ENCODE measurements around the gene KDELR3. TPM values are rescaled to one million over a fixed set of nuclear protein-coding genes. Genes with fewer than 3 reads are reported as not detected.

KDELR3 gene
- total and polyA plus RNA-seq, 7 donors: 0.53 to 1.9 (median 0.95) TPM

GRCh38 chr22:38426628-38427027 is 41.3 kb upstream of the KDELR3 start:
- 73 to 77% (median 74%) methylated on average over 17 of the region's 17 CpGs for WGBS, 3 donors
- DNase-seq (no peak), ATAC-seq (no peak)
- no peak for TF ChIP-seq CTCF (IDR thresholded peaks at IDR 0.05)
- H3K27me3 ChIP-seq (ENCODE audit: insufficient read depth in 3 of 3, low read length in 2 of 3): no peaks in the 10 kb centered on the region
- H3K36me3 ChIP-seq (ENCODE audit: insufficient read depth in 1 of 2, low read depth in 1 of 2): no peaks in the 10 kb centered on the region
- no peaks in the 10 kb centered on the region for H3K4me1 ChIP-seq
- no peaks in the 10 kb centered on the region for H3K9me3 ChIP-seq
- intact Hi-C loops (cut with DNase I): no loop called here
- H3K4me3 ChIP-seq: no peak overlapping the region
- H3K27ac ChIP-seq: no peak overlapping the region

GRCh38 chr22:38427465-38427864 is 40.4 kb upstream of the KDELR3 start:
- Histone ChIP-seq H3K36me3 (ENCODE audit: insufficient read depth in 1 of 2, low read depth in 1 of 2) (no peaks in the 10 kb centered on the region), H3K4me1 (no peaks in the 10 kb centered on the region), H3K27ac (no peak overlapping the region), H3K4me3 (no peak overlapping the region), H3K27me3 (ENCODE audit: insufficient read depth in 3 of 3, low read length in 2 of 3) (no peaks in the 10 kb centered on the region), H3K9me3 (no peaks in the 10 kb centered on the region)
- WGBS, 3 donors: 96 to 97% (median 97%) methylated on average over 36 of the region's 36 CpGs
- intact Hi-C loops (cut with DNase I): no loop called here
- no peak for TF ChIP-seq CTCF (IDR thresholded peaks at IDR 0.05)
- DNase-seq (no peak), ATAC-seq (no peak)

GRCh38 chr22:38427940-38428339 is 40.0 kb upstream of the KDELR3 start:
- ATAC-seq (no peak), DNase-seq (no peak)
- WGBS, 3 donors: 95 to 97% (median 96%) methylated on average over 31 of the region's 31 CpGs
- no peaks in the 10 kb centered on the region for H3K4me1 ChIP-seq
- H3K4me3 ChIP-seq: no peak overlapping the region
- no peaks in the 10 kb centered on the region for H3K9me3 ChIP-seq
- intact Hi-C loops (cut with DNase I): no loop called here
- H3K36me3 ChIP-seq (ENCODE audit: insufficient read depth in 1 of 2, low read depth in 1 of 2): no peaks in the 10 kb centered on the region
- no peak for TF ChIP-seq CTCF (IDR thresholded peaks at IDR 0.05)
- H3K27ac ChIP-seq: no peak overlapping the region
- H3K27me3 ChIP-seq (ENCODE audit: insufficient read depth in 3 of 3, low read length in 2 of 3): no peaks in the 10 kb centered on the region

DNA sequence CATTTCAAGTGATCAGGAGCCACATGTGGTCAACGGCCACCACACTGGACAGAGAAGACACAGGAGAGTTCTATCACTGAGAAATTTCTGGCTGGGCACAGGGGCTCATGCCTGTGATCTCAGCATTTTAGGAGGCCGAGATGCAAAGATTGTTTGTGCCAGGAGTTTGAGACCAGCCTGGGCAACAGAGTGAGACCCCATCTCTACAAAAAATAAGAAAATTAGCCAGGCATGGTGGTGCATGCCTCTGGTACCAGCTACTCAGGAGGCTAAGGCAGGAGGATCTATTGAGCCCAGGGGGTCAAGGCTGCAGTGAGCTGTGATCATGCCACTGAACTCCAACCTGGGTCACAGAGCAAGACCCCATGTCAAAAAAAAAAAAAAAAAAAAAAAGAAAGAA is 39.2 kb upstream of the KDELR3 start:
- intact Hi-C loops (cut with DNase I): no loop called here
- no peaks in the 10 kb centered on the region for H3K36me3 ChIP-seq (ENCODE audit: insufficient read depth in 1 of 2, low read depth in 1 of 2)
- TF ChIP-seq CTCF (IDR thresholded peaks at IDR 0.05): no peak
- H3K27me3 ChIP-seq (ENCODE audit: insufficient read depth in 3 of 3, low read length in 2 of 3): no peaks in the 10 kb centered on the region
- no peaks in the 10 kb centered on the region for H3K4me1 ChIP-seq
- no peak for ATAC-seq
- no peak overlapping the region for H3K4me3 ChIP-seq
- DNase-seq: no peak
- 75 to 84% (median 81%) methylated on average over 2 of the region's 2 CpGs for WGBS, 3 donors
- no peak overlapping the region for H3K27ac ChIP-seq
- H3K9me3 ChIP-seq: no peaks in the 10 kb centered on the region

DNA sequence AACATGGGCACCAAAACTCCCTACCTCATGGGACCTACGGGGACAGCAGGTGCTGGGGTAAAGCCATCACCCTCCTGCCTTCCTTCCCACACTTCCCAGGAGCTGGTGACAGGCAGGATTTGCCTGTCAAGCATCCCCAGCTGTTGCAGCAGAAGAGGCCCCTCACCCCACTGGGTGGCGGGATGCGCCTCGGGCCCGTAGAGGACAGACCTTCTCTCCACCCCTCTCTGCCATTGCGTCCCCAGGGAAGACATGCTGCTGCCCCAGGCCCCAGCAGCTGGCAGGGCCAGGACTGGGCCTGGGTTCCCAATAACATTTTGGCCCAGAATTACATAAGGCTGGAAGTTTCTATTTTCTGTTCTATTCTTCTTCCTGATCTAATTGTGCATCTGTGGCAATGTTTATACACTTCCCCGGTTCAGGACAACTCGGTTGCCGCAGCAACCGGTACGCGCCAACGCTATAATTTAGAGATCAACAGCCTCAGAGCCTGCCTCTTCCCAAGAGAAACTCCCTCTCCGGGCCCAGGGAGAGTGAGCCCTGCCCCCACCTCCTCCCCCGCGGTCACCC is 38.3 kb upstream of the KDELR3 start:
- H3K4me1 ChIP-seq: no peaks in the 10 kb centered on the region
- WGBS, 3 donors: 34 to 45% (median 38%) methylated on average over 16 of the region's 16 CpGs
- ATAC-seq: no peak
- no peak overlapping the region for H3K4me3 ChIP-seq
- no peaks in the 10 kb centered on the region for H3K36me3 ChIP-seq (ENCODE audit: insufficient read depth in 1 of 2, low read depth in 1 of 2)
- no peak for TF ChIP-seq CTCF (IDR thresholded peaks at IDR 0.05)
- no peak for DNase-seq
- no peak overlapping the region for H3K27ac ChIP-seq
- intact Hi-C loops (cut with DNase I): no loop called here
- no peaks in the 10 kb centered on the region for H3K9me3 ChIP-seq
- no peaks in the 10 kb centered on the region for H3K27me3 ChIP-seq (ENCODE audit: insufficient read depth in 3 of 3, low read length in 2 of 3)

Data from psoas muscle (tissue), 8 donors.